ENCODE results near the gene AKNA. TPM values are rescaled to one million over a fixed set of nuclear protein-coding genes. Genes with fewer than 3 reads are reported as not detected.
A peak's percentile ranks its signal among the peaks of the same experiment; 100 is the strongest.

Gene AKNA
- total RNA-seq, 1 experiment from 2014 or later = 7.8 TPM

DNA sequence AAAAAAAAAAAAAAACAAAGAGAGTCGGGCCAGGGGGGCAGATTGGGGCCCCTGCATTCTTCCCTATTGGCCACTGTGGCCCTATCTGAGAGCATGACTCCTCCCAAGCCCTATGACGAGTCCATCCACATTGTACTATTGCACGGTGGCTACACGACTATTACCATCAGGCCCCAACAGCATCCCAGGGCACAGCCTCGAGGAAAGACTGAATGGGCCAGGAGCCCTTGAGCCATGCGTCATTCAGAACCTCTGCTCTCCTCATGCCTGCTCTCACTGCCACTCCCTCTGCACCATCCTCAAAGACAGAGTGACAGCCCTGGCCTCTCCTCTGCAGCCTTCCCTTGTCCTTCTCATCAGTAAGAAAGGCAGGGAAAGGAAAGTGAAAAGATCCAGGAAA lies 85.1 kb downstream of the AKNA start:
- DNase-seq (ENCODE audit: low spot score) = no peak

DNA sequence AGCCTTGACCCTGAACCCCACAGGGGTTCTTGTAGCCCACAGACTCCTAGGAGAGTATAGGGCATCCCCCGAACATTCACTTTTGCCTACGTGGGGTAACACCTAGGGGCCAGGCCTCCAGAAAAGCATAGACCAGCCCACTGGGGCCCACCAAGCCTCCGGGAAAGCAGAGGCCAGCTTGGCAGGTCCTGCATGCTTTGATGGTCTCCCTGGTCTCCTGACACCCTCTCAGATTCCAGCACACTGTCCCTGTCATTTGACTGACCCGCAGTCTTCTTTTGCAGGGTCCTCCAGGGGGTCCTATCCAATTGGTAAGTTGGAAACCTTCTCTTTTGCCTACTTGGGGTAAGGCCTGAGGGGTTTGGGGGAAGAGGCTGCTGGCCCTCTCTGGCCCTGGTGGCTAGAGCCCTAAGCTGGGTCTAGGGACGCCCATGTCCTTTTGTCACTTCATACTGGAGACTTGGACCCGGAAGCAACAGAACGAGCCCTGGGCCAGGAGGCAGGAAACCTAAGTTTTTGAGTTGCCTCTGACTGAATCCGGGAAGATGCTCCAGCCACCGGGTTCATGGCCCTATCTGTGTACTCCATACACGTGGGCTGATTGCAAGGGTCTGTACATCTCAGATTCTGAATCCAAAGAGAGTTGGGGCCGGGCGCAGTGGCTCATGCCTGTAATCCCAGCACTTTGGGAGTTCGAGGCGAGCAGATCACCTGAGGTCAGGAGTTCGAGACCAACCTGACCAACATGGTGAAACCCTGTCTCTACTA lies 85.8 kb downstream of the AKNA start:
- DNase-seq (ENCODE audit: low spot score) = no peak

DNA sequence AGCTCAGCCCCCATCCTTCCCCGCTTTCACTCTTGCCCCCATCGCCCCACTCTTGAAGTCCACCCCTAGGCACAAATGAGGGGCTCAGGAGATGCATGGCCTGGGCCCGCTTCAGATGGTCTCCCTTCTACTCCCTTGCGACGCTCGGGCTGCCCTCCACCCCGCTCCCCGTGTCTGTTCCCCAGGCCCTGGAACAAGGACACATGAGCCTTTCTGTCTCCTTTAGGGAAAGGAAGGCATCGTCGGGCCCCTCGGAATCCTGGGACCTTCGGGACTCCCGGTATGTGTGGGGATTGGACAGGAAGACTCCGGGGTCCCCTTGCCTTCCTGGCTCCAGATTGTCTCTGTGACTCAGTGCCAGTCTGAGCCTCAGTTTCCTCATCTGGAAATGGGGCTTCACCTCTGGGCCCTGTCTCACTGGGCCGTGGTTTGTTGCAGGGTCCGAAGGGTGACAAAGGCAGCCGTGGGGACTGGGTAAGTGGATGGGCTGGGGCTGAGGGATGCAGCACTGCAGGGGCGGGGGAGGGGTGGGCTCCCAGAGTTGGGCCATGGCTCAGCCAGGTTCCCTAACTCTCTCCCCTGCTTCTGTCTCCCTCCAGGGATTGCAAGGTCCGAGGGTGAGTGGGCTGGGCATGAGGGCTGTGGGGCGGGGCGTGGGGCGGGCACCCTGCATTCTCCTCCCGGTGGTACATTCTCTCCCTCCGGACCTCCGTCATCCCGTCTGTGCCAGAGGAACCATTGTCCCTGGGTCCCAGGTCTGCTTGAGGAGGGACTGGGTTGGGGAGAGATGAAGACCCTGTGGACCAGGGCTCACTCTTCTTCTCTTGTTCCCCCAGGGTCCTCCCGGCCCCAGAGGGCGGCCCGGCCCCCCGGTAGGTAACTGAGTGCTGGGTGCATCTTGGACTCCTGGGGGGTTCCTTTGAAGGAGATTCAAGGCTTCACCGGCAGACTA lies 86.7 kb downstream of the AKNA start:
- DNase-seq (ENCODE audit: low spot score) = no peak

DNA sequence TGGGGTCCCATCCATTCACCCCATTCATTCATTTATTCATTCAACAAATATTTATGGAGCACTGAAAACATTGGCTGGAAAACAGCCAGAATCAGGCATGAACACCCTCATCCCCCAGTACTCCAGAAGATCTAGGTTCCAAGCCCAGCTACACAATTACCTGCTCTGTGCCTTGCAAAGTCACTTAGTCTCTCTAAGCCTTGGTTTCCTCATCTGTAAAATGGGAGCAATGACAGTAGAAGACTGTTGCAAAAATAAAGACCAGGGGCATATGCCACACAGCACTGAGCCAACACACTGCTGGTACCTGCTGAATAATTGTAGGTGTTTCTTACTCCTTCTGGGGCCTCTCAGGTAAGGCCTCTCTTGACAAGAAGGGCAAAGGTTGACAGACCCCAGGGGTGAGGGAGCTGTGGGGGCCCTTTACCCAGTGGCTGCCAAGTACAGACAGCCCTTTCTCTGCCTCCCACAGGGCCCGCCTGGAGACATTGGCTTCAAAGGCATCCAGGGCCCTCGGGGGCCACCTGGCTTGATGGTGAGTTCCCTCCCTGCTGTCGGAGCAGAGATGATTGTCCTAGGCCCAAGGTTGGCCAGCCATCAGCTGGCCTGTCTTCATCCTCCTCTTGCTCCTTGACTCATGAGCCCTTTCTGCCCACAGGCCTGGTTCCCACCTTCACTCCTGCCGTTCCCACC lies 87.5 kb downstream of the AKNA start:
- no peak for DNase-seq (ENCODE audit: low spot score)

DNA sequence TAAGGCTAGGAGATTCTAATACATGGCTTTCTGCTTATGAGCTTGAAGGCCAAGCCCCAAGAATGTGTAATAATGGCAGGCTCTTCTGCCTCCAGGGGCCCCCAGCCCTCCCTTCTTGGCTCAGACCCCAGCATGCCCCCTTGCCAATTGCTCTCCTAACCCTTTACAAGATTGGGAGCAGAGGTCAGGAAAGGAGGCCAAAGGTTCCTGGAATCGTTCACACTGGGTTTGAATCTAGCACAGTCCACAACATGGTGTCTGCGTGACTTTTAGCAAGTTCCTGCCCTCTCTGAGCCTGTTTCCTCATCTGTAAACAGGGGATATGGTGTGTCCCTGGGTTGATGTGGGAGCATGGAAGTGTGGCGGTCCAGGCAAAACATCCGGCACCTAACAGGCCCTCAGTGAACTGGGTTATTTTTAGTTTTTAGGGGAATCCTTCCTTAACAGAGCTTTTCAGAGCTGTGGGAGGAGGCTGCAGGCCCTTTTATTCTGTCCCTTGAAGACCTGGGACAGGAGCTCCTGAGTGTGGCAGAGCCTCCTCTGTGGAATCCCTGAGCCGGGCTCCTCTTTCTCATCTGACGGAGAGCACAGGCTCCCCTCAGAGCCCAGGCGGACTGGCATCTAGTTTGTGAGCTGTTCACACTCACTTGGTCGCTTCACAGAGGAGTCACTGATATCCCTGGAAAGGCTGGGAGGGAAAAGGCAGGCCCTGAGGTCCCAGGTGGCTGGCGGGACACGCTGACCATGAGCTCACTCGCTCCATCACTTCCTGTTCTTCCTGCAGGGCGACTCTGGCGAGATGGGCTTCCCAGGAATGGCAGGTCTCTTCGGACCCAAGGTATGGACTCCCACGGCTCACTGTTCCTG lies 88.3 kb downstream of the AKNA start:
- DNase-seq (ENCODE audit: low spot score) = no peak

DNA sequence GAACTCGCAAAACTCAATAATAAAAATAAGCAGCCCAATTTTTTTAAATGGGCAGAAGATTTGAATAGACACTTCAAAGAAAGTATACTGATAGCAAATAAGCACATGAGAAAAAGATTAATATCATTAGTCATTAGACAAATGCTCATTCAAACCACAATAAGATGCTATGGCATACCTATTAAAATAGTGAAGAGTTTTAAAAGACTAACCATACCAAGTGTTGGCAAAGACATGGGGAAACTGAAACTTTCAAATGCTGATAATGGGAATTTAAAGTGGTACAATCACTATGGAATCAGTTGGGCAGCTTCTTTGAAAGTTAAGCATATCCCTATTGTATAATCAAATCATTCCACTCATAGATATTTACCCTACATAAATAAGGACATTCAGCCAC lies 91.4 kb downstream of the AKNA start:
- DNase-seq (ENCODE audit: low spot score) = no peak

DNA sequence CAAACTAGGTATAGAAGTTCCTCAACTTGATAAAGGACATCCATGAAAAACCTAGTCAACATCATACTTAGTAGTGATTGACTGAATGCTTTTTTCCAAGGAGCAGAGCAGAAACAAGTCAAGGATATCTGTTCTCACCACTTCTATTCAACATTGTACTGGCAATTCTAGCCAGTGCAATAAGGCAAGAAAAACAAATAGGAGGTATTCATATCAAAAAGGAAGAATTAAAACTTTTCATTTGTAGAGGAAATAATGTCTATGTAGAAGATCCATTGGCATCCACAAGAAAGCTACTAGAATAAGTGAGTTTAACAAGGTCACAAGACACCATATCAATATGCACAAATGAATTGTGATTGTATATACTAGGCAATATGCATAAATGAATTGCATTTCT lies 93.1 kb downstream of the AKNA start:
- no peak for DNase-seq (ENCODE audit: low spot score)

DNA sequence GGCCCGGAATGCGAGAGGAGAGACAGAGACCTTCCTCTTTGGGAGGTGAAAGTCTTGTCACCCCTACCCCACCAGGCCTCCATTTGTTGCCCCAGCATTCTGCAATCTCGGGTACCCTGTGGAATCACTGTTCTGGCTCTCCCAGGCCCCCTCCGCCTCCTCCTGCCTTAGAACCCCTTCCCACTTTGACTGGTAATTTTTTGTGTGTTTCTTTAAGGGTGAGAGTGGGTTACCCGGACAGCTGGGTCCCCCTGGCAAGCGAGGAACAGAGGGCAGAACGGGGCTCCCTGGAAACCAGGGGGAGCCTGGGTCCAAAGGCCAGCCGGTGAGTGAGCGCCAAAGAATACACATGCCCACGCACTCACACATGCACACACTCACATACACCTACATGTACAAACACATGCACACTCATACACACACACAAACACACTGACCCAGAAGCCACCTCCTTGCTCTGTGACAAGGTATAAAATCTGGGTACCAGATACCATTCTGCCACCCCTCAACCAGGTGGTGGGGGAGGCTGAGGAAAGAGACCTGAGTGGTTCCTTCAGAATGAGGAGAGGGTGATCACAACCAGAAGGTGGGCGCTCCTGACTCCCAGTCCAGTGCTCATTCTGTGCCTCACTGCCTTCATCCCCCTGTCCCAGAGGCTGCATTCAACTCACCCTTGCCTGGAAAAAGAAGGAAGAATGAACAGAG lies 95.7 kb downstream of the AKNA start:
- DNase-seq (ENCODE audit: low spot score) = no peak

DNA sequence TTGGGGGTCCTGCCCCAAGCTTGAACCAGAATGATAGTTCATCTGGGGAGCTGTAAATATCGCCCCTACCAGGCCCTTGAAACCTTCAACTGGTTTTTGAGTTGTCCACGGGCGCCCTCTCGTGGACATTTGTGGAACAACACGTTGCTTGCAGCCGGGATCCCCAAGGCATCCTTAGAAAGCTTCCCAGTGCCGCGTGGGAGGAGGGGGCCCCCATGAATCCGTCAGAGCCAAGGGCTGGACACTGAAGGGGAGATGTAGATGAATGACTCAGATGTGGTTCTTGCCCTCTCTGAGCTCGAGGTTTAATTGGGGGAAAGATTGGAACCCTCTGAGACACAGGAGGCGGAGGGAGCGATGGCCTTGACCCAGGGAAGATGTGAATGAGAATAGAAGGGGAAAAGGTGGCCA lies 96.7 kb downstream of the AKNA start:
- peak; percentile 86 for DNase-seq (ENCODE audit: low spot score)

DNA sequence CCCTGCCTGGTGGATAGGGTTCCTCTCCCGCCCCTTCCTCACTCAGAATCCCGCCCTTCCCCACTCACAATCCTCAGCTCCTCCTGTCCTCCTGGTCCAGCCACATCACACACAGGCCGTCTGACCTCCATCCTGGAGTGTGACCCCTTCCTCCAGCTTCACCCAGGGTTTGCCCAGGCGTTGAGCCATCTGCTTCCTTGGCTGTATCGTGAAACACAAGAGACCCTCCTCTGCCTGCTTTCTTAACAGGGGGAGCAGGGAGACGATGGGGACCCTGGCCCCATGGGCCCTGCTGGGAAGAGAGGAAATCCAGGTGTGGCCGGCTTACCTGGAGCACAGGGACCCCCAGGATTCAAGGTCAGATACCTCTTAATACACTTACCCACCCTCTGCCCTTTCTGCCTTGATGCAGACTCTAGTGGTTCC lies 97.2 kb downstream of the AKNA start:
- DNase-seq (ENCODE audit: low spot score) = no peak

DNA sequence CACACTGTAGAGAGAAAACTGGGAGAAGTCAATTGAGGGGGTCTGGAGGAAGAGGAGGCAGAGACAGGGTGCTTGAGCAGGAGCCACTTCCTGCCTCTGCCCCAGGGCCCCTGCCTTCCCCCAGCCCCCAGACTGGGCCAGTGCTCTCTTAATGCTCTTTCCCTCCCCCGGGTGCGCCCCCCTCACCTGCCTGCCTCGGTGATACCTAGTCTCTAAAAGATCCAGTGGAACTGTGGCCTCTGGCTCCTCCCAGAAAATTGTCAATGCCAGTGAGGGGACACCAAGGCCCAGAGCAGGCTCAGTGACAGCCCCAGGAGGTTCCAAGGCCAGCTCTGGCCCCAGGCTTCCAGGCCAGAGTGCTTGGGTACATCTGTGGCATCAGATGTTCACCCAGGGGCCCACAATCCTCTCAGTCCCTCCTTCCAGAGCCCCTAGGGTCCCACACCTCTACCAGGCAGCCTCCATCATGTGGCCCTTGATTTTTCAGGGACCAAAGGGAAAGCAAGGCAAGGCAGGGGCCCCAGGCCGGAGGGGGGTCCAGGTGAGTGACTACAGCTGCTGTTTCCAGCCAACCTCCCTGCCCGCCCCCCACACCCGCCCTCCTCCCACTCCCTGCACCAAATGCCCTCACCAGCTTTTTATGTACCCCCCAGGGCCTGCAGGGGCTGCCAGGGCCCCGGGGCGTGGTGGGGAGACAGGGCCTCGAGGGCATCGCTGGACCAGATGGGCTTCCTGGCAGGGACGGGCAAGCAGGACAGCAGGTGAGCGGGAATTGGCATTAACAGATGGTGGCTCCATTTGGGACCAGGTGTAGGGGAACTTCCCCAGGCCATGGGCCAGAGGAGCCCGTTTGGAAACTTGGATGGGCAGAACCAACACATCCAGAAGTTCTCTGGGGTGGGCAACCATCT lies 98.0 kb downstream of the AKNA start:
- no peak for DNase-seq (ENCODE audit: low spot score)

DNA sequence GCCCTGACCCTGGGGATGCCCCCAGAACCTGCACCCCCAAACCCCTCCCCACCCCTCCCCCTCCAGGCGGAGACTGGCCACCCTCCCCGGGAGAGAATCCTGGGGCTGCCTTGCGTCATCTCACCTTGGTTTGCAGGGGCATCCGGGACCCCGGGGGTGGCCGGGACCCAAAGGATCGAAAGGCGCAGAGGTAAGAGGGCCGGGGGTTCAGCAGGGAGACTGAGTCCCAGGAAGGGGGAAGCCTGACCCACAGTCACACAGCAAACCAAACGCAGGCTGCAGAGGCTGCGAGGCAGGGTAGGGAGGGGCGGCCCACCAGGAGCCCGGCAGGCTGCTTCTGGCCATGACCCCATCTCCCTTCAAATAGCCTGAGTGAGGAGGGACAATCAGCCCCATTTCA lies 98.7 kb downstream of the AKNA start:
- DNase-seq (ENCODE audit: low spot score) = no peak

DNA sequence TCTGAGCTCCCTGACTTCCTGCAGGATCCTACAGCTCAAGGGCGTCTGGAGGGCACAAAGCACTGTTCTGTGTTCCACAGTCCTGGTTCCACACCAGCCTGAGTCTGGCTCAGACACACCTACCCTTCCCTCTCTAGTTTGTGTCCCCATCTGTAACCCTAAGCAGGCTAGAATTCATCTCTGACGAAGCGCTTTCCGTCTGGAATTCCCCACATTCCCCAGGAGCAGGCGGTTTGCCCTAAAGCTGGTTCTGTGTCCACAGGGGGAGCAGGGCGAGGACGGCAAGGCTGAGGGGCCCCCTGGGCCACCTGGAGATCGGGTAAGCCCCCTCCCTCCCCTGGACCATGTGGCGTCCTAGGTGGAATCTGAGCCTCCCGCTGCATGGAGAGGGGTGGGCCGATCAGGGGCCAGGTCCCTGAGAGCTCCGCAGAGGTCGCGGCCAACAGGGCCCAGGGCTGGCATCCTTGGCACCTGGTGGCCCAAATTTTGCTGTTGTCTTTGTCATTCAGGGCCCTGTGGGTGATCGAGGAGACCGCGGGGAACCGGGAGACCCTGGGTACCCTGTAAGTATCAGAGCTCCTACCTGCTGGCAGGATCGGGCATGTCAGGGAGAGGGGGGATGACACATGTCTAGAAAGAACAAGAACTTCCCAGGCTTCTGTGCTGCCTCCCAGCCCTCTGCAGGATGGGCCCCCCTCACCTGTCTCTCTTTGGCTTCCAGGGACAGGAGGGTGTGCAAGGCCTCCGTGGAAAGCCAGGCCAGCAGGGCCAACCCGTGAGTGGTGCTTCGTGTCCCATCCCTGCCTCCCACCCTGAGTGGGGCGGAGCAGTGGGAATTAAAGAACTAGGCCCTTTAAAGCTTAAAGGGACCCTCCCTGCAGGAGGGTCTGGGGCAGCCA lies 99.3 kb downstream of the AKNA start:
- DNase-seq (ENCODE audit: low spot score) = no peak

DNA sequence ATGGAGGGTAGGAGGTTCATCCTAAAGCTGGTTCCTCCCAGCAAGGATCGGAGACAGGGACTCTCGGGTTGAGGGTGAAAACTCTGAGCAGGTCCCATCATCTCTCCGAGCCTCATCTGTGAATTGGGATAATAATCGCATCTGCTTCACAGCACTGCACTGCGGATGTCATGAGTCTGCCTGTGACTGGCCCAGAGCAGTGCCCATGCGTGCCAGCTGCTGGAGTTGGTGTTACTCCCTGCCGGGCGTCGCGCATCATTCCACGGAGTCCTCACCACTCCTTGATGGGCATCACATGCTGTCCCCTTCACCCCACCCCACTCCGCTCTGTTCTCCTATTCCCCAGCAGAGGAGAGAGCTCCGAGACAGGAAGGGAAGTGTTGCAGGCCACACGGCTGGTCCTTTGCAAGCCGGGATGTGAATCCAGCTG lies 100.0 kb downstream of the AKNA start:
- DNase-seq (ENCODE audit: low spot score) = no peak

DNA sequence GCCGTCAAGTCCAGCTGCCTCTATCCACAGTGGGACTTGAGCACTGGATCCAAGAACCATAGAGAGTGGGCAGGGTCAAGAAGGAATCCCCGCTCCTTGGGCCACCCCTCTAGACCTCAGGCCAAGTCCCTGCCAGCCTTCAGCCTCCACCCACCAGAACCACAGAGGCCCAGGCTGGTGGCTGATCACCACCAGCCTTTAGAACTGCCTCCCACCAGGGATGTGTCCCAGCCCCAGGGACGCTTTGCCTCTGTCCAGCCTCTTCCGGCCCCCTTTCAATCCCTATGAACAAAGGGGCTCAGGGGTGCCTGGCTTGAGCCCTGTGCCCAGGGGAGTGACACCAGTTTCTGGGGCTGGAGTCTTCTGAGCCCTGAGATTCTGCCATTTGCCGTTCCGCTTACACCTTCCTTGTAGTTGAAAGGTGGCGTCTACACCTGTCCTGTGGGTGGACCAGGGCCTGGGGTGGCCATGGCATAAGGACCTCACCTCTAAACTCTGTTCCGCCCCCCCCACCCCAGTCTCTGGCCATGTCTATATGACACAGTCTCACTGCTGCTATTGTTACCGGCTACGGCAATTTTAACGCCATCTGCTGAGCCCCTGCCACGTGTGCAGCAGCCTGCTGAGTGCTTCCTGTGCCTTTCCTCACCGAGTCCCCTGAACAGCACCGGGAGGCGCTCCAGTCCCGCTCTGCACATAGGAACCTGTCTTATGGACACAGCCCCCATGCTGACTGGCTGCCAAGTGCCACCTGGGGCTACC lies 100.6 kb downstream of the AKNA start:
- no peak for DNase-seq (ENCODE audit: low spot score)

DNA sequence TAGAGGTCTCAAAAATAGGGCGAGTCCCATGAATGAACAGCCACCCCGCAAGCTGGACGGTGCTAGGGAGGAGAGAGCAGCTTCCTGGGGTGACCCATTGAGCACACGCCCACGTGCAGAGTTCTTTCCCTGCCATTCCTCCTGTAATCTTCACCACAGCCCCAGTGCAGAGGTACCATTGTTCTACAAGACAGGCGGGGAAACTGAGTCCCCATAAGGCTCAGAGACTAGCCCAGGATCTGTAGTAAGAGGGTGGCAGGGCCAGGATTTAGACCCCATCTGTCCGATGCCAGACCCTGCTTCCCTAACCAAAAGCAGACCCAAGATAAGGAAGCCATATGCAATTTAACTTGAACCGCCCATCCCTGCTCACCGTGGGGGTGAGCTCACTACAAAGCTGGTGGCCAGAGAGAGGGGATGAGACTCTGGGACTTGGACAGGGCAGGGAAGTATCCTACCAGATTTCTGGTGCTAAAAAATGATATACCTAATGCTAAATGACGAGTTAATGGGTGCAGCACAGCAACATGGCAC lies 101.6 kb downstream of the AKNA start:
- DNase-seq (ENCODE audit: low spot score) = no peak

DNA sequence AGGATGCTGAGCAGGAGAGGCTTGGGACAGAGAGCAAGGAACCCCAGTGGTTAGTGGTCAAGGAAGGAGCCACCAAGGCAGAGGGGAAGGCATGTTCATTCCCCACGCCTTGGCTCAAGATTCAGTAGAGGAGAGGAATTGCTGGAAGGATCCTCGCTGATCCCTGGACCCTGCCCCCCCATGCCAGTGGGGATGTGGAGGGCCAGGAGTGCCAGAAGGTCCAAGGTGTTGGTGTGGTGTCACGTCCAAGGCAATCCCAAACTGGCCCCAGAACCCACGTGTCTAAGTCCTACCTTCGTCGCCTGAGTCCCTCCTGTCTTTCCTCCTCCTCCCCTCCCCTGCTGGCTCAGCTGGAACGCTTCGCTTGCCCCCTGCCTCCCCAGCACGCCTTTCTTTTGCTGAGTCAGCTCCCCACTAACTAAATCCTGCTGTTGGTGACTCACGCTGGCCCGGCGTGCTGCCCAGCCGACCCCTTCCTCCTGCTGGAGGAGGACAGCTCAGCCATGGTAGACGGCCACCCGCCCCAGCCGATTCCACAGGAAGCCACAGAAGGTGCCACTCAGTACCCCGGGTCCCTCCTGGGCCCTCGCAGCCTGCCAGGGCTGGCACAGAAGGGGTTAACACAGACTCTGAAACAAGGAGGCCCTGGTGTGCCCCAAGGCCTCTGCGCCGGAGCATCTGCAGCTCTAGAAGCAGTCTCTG lies 102.5 kb downstream of the AKNA start:
- no peak for DNase-seq (ENCODE audit: low spot score)

Measured in HT-29 (cell line).